SK-N-SH (cell line): ENCODE data around the gene TRPC4. TPM values are rescaled to one million over a fixed set of nuclear protein-coding genes. Genes with fewer than 3 reads are reported as not detected.

Experiments used
- CTCF ChIA-PET: fragments of 300-600, 350-600 bp; formaldehyde crosslinking; extraction: SDS; loops from one replicate; lab custom pipeline; 2021; lab: Yijun Ruan, JAX
- POLR2A ChIA-PET: fragments of 350-600 bp; sonication (Branson Sonifier 250); formaldehyde crosslinking; extraction: SDS; loops from one replicate; lab custom pipeline; 2020; ENCODE audit warnings: antibody characterized with exemption, inconsistent platforms; lab: Yijun Ruan, JAX
- DNase-seq: peaks from one replicate; pipeline ENCODE4 v3.0.0; 2012
- H2AFZ ChIP-seq: fragments of 200-600 bp; sonication (generic); 2 replicates; pipeline ENCODE4 v1.8.1; 2016; ENCODE audit warnings: antibody characterized with exemption, mild to moderate bottlenecking, low read depth
- H3F3A ChIP-seq: fragments of 200-600 bp; sonication (generic); replicated peaks from 2 replicates; pipeline ENCODE3; 2016; ENCODE audit warnings: antibody characterized with exemption, mild to moderate bottlenecking; ENCODE audit not compliant: insufficient read depth
- H3K27ac ChIP-seq, 2 experiments: fragments of 200-500 bp in 1 of 2; fragments of 200-600 bp in 1 of 2; sonication (Bioruptor generic) in 1 of 2; sonication (generic), shearing (Covaris generic) in 1 of 2; 2 replicates each; pipeline versions ENCODE4 v1.5.1 to v1.6.1; 2014 to 2016; ENCODE audit warnings: low read depth in 2 of 2, inconsistent platforms in 1 of 2, low read length in 1 of 2, mild to moderate bottlenecking in 1 of 2, mixed read lengths in 1 of 2
- H3K27me3 ChIP-seq: fragments of 200-600 bp; sonication (generic), shearing (Covaris generic); 2 replicates; pipeline ENCODE4 v1.6.1; 2016; ENCODE audit warnings: mixed run types; ENCODE audit not compliant: insufficient read depth
- H3K36me3 ChIP-seq, 2 experiments: fragments of 200-500 bp in 1 of 2; fragments of 200-600 bp in 1 of 2; sonication (Bioruptor generic) in 1 of 2; sonication (generic) in 1 of 2; replicated peaks in 1 of 2; 2 replicates each; pipeline versions ENCODE3 to v1.5.1; 2014 to 2016; ENCODE audit warnings: low read length in 1 of 2, mild to moderate bottlenecking in 1 of 2; ENCODE audit not compliant: insufficient read depth in 2 of 2, control insufficient read depth in 1 of 2
- H3K4me1 ChIP-seq, 2 experiments: fragments of 200-500 bp in 1 of 2; fragments of 200-600 bp in 1 of 2; sonication (Bioruptor generic) in 1 of 2; sonication (generic), shearing (Covaris generic) in 1 of 2; 2 replicates each; pipeline versions ENCODE4 v1.5.1 to v1.6.1; 2014 to 2016; ENCODE audit warnings: low read depth in 1 of 2, low read length in 1 of 2, mixed run types in 1 of 2; ENCODE audit not compliant: insufficient read depth in 2 of 2, control insufficient read depth in 1 of 2
- H3K4me2 ChIP-seq: fragments of 200-600 bp; sonication (generic), shearing (Covaris generic); 2 replicates; pipeline ENCODE4 v1.6.1; 2017; ENCODE audit warnings: mixed run types
- H3K4me3 ChIP-seq, 2 experiments: fragments of 200-500 bp in 1 of 2; fragments of 200-600 bp in 1 of 2; sonication (Bioruptor generic) in 1 of 2; sonication (generic), shearing (Covaris generic) in 1 of 2; 2 replicates each; pipeline versions ENCODE4 v1.5.1 to v1.8.1; 2014 to 2016; ENCODE audit warnings: low read depth in 2 of 2, inconsistent platforms in 1 of 2, low read length in 1 of 2, mild to moderate bottlenecking in 1 of 2, mixed read lengths in 1 of 2, moderate library complexity in 1 of 2
- H3K79me2 ChIP-seq: fragments of 200-600 bp; sonication (generic); 2 replicates; pipeline ENCODE4 v1.8.1; 2017; ENCODE audit warnings: mild to moderate bottlenecking; ENCODE audit not compliant: insufficient read depth
- H3K9ac ChIP-seq: fragments of 200-600 bp; sonication (generic); 2 replicates; pipeline ENCODE4 v1.6.1; 2017; ENCODE audit warnings: mixed run types
- H3K9me2 ChIP-seq: fragments of 200-600 bp; sonication (generic); 2 replicates; pipeline ENCODE4 v1.6.1; 2017; ENCODE audit warnings: mixed run types
- H3K9me3 ChIP-seq: fragments of 200-600 bp; sonication (generic); 2 replicates; pipeline ENCODE4 v1.6.1; 2017; ENCODE audit warnings: mixed run types, mild to moderate bottlenecking, moderate library complexity
- H4K20me1 ChIP-seq: fragments of 200-600 bp; sonication (generic); 2 replicates; pipeline ENCODE4 v1.6.1; 2017; ENCODE audit warnings: mild to moderate bottlenecking, mixed run types; ENCODE audit not compliant: insufficient read depth
- CTCF ChIP-seq: fragments of 200-600 bp; sonication (generic); IDR thresholded peaks from 2 replicates; pipeline ENCODE4 v1.6.1; 2017; ENCODE audit warnings: antibody characterized with exemption, mild to moderate bottlenecking, moderate library complexity
- EP300 ChIP-seq, 2 experiments: IDR thresholded peaks; 2 replicates each; pipeline versions ENCODE4 v1.4.0 to v1.6.1; 2012; ENCODE audit warnings: borderline replicate concordance in 1 of 2, low read depth in 1 of 2, low read length in 1 of 2
- FOSL2 ChIP-seq: IDR thresholded peaks from 2 replicates; pipeline ENCODE4 v1.4.0; 2012; ENCODE audit warnings: low read depth, mild to moderate bottlenecking, moderate library complexity, borderline replicate concordance
- FOXJ3 ChIP-seq: sonication (generic); formaldehyde crosslinking; IDR thresholded peaks from 2 replicates; pipeline ENCODE4 v1.5.1; 2020; ENCODE audit warnings: mild to moderate bottlenecking, missing genetic modification reagents
- FOXM1 ChIP-seq: IDR thresholded peaks from 2 replicates; pipeline ENCODE4 v1.4.0; 2012; ENCODE audit warnings: low read depth, mild to moderate bottlenecking
- IRF3 ChIP-seq: fragments of 150-350 bp; IDR thresholded peaks from 2 replicates; pipeline ENCODE4 v1.6.1; 2016; ENCODE audit warnings: mild to moderate bottlenecking, low read depth, low read length
- JUND ChIP-seq: IDR thresholded peaks from 2 replicates; pipeline ENCODE4 v1.4.0; 2012
- NFIC ChIP-seq: IDR thresholded peaks from 2 replicates; pipeline ENCODE4 v1.4.0; 2012; ENCODE audit warnings: borderline replicate concordance
- PBX3 ChIP-seq: IDR thresholded peaks from 2 replicates; pipeline ENCODE4; 2012
- RAD21 ChIP-seq: IDR thresholded peaks from 2 replicates; pipeline ENCODE4 v1.6.1; 2012; ENCODE audit warnings: mild to moderate bottlenecking, low read length
- RFX5 ChIP-seq: IDR thresholded peaks from 2 replicates; pipeline ENCODE4 v1.6.1; 2012; ENCODE audit warnings: mild to moderate bottlenecking, improper control_type of control experiment, low read length
- SMC3 ChIP-seq: IDR thresholded peaks from 2 replicates; pipeline ENCODE4 v1.6.1; 2012; ENCODE audit warnings: low read depth, low read length, improper control_type of control experiment
- TCF12 ChIP-seq: IDR thresholded peaks from 2 replicates; pipeline ENCODE4 v1.4.0; 2012
- TEAD4 ChIP-seq: IDR thresholded peaks from 2 replicates; pipeline ENCODE4 v1.4.0; 2012; ENCODE audit warnings: mild to moderate bottlenecking, borderline replicate concordance; ENCODE audit not compliant: insufficient read depth
- YY1 ChIP-seq: IDR thresholded peaks from 2 replicates; pipeline ENCODE4 v1.4.0; 2012; ENCODE audit warnings: low read depth, mild to moderate bottlenecking
- ZBTB33 ChIP-seq: IDR thresholded peaks from 2 replicates; pipeline ENCODE4 v1.4.0; 2012; ENCODE audit warnings: low read depth, borderline replicate concordance
- WGBS: methylation state at CpG from one replicate; pipeline ENCODE4 v1.1.6; 2017; ENCODE audit warnings: low lambda C conversion rate; 5-methylcytosine and 5-hydroxymethylcytosine counted together
- polyA plus RNA-seq, 3 experiments: library from polyadenylated mRNA; depleted of rRNA; stranded (reverse); fragments of >200 nt; gene quantifications; 2 replicates each; pipeline ENCODE4 v1.2.3, GENCODE V29; 2012
- TF ChIP-seq, protein P1 (sequence below): IDR thresholded peaks from 2 replicates; pipeline ENCODE4 v1.4.0; 2012; ENCODE audit warnings: low read depth

The TRPC4 gene
- polyA plus RNA-seq, 1 of the 3 experiments (the other 2 are of a cell fraction), result not detected

GRCh38 chr13:37621811-37622361 is 247.7 kb downstream of the TRPC4 start:
- Histone ChIP-seq H3K9me2 (no peaks in the 10 kb centered on the region), H3K79me2 (no peaks in the 10 kb centered on the region), H3K9ac (no peak overlapping the region), H3K27me3 (no peaks in the 10 kb centered on the region), H2AFZ (no peak overlapping the region), H3K36me3 (no peaks in the 10 kb centered on the region), H3K9me3 (no peaks in the 10 kb centered on the region), H3K4me3 (no peak overlapping the region), H3F3A (peaks cover 26% of the 10 kb centered on the region), H3K27ac (peak overlapping the region in 1 of 2 experiments; percentile 61; a peak in 3 of 4 replicates), H3K4me1 (peaks cover 0 to 8% of the 10 kb centered on the region in 2 experiments; a peak in 2 of 4 replicates), H4K20me1 (no peaks in the 10 kb centered on the region), H3K4me2 (no peak overlapping the region)
- no peak for DNase-seq
- TF ChIP-seq EP300 (IDR thresholded peaks at IDR 0.05; ENCODE audit: borderline replicate concordance in 1 of 2, low read depth in 1 of 2, low read length in 1 of 2) (peak in 1 of 2 experiments; percentile 7; a peak in 1 of 4 replicates), ZBTB33 (no peak), PBX3 (peak; percentile 54), TCF12 (peak; percentile 13; the same call in 1 of the 2 replicates)
- CTCF ChIA-PET, result no interaction called here
- 8% methylated on average over 3 of the region's 3 CpGs for WGBS
- POLR2A ChIA-PET, result no interaction called here

- 20% methylated on average over 2 of the region's 2 CpGs for WGBS
- POLR2A ChIA-PET, result no interaction called here
Observed at GRCh38 chr13:37618554-37618953, 251.0 kb downstream of the TRPC4 start.

More at GRCh38 chr13:37618554-37618953, 251.0 kb downstream of the TRPC4 start:
- Histone ChIP-seq H3K9ac (peak overlapping the region; percentile 23; the same call in 1 of the 2 replicates), H2AFZ (peak overlapping the region; percentile 36; the same call in 1 of the 2 replicates)
- CTCF ChIA-PET, result interaction anchor here (1.5 kb wide), 1 partner anchor 16 kb away, joined by 5 read pairs; no protein-coding TSS in a partner anchor
- TF ChIP-seq CTCF (no peak), FOSL2 (peak; percentile 69), YY1 (no peak), PBX3 (peak; percentile 53), EP300 (IDR thresholded peaks at IDR 0.05; ENCODE audit: borderline replicate concordance in 1 of 2, low read depth in 1 of 2, low read length in 1 of 2) (peak; percentile 13 to 63; a peak in 1 of 4 replicates), SMC3 (no peak), TCF12 (peak; percentile 76), FOXJ3 (CRISPR knock-in tag) (no peak), TEAD4 (peak; percentile 51; the same call in 1 of the 2 replicates), IRF3 (no peak), RAD21 (no peak), RFX5 (no peak), JUND (peak; percentile 66), FOXM1 (no peak), NFIC (peak; percentile 36; the same call in 1 of the 2 replicates)
- TF ChIP-seq, protein P1, sequence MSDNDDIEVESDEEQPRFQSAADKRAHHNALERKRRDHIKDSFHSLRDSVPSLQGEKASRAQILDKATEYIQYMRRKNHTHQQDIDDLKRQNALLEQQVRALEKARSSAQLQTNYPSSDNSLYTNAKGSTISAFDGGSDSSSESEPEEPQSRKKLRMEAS, result no peak
- TF ChIP-seq, all 33 proteins: peak for 7
- Histone ChIP-seq H3K79me2 (no peaks in the 10 kb centered on the region), H3K4me2 (peak overlapping the region; percentile 34; the same call in 1 of the 2 replicates), H3K4me3 (no peak overlapping the region; a peak in 1 of 4 replicates), H4K20me1 (no peaks in the 10 kb centered on the region), H3K9me3 (no peaks in the 10 kb centered on the region), H3K27ac (peak overlapping the region; percentile 72 to 76; a peak in 3 of 4 replicates), H3K27me3 (no peaks in the 10 kb centered on the region), H3F3A (peaks cover 26% of the 10 kb centered on the region), H3K9me2 (no peaks in the 10 kb centered on the region), H3K4me1 (peaks cover 0 to 17% of the 10 kb centered on the region in 2 experiments; a peak in 2 of 4 replicates), H3K36me3 (no peaks in the 10 kb centered on the region)
- no peak for DNase-seq
